GM15510 (cell line): ENCODE measurements around the gene OSBPL3.

Source experiments
- POLR2A ChIP-seq: IDR thresholded peaks from 3 replicates; pipeline ENCODE4 v1.6.1; 2011; ENCODE audit warnings: borderline replicate concordance; ENCODE audit not compliant: insufficient read length; ENCODE audit errors: extremely low read depth

OSBPL3 gene

GRCh38 chr7:24948739-24949138, 31.2 kb downstream of the OSBPL3 start:
- TF ChIP-seq POLR2A = no peak

- TF ChIP-seq POLR2A = no peak
Measured at GRCh38 chr7:24946467-24946866, 33.5 kb downstream of the OSBPL3 start.

- TF ChIP-seq POLR2A = no peak
Measured at GRCh38 chr7:24945899-24946298, 34.1 kb downstream of the OSBPL3 start.

GRCh38 chr7:24943096-24943948, 36.7 kb downstream of the OSBPL3 start:
- TF ChIP-seq POLR2A = no peak

GRCh38 chr7:24942226-24942625, 37.8 kb downstream of the OSBPL3 start:
- TF ChIP-seq POLR2A = no peak

GRCh38 chr7:24939416-24939815, 40.6 kb downstream of the OSBPL3 start:
- TF ChIP-seq POLR2A = no peak

- TF ChIP-seq POLR2A = no peak
Measured at GRCh38 chr7:24936121-24936824, 43.7 kb downstream of the OSBPL3 start.

GRCh38 chr7:24933298-24933697, 46.7 kb downstream of the OSBPL3 start:
- no peak for TF ChIP-seq POLR2A

GRCh38 chr7:24932815-24933214, 47.2 kb downstream of the OSBPL3 start:
- no peak for TF ChIP-seq POLR2A

- TF ChIP-seq POLR2A = no peak
Measured at GRCh38 chr7:24932389-24932788, 47.6 kb downstream of the OSBPL3 start.

- no peak for TF ChIP-seq POLR2A
Measured at GRCh38 chr7:24931844-24932243, 48.1 kb downstream of the OSBPL3 start.

GRCh38 chr7:24930856-24931255, 49.1 kb downstream of the OSBPL3 start:
- no peak for TF ChIP-seq POLR2A

- no peak for TF ChIP-seq POLR2A
Measured at GRCh38 chr7:24926623-24927524, 53.1 kb downstream of the OSBPL3 start.

- no peak for TF ChIP-seq POLR2A
Measured at GRCh38 chr7:24924375-24924774, 55.6 kb downstream of the OSBPL3 start.
